ENCODE data around the gene MAP2K5.

Gene MAP2K5

GRCh38 chr15:67839499-67839928 is 297.0 kb downstream of the MAP2K5 start:
- peak; percentile 66 for DNase-seq (ENCODE audit: low spot score)

- peak; percentile 95 for DNase-seq (ENCODE audit: low spot score)
Observed at GRCh38 chr15:67839929-67840748, 297.6 kb downstream of the MAP2K5 start, which contains the start of gene RNU6-1. Gene RNU6-1 (minus strand): TSS chr15:67840045.

DNA sequence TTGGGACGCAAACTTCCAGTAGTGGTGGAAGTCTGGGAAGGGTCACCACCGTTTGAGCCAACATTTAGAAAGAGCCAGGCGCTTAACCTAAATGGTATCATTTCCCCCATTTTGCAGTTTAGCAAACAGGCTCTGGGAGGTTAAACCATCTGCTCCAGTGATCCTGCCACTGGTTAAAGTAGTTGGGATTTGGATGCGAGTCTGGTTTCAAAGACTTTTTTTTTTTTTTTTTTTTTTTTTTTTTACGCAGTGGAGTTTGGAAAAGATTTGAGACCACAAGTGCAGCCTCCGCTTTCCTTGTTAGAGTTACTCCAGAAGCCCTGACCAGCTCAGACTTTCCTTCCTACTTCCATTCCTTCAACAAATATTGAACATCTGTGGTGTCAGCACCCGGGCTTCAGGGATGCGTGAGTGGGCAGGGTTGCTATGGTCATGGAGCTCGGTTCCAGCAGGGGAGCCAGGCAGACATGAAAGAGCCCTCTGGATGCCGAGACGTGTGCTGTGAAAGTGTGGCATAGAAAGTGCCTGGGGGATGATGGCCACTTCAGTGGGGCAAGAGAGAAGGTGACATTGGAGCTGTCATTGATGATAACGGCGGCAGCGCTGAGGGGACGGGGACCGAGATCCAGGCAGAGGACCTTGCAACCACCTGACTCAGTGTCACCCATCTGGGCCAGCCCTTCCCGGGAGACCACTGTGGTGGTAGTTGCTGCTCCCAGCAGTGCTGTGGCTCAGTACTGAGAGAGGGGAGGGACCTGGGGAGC is 298.4 kb downstream of the MAP2K5 start:
- no peak for DNase-seq (ENCODE audit: low spot score)

DNA sequence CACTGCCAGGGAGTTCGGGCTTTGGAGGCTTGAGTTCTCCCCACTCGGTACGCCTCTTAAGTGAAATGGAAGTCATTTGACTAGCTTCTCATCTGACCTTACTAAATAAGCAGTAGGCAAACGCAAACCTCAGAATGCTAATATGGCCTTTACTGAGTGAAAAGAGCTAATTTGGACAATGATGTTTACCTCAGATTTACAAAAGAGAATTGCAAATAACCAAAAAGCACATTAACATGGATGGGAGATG is 298.9 kb downstream of the MAP2K5 start:
- no peak for DNase-seq (ENCODE audit: low spot score)

GRCh38 chr15:67843092-67843501 is 300.6 kb downstream of the MAP2K5 start:
- no peak for DNase-seq (ENCODE audit: low spot score)

GRCh38 chr15:67843571-67844387 is 301.3 kb downstream of the MAP2K5 start:
- no peak for DNase-seq (ENCODE audit: low spot score)

DNA sequence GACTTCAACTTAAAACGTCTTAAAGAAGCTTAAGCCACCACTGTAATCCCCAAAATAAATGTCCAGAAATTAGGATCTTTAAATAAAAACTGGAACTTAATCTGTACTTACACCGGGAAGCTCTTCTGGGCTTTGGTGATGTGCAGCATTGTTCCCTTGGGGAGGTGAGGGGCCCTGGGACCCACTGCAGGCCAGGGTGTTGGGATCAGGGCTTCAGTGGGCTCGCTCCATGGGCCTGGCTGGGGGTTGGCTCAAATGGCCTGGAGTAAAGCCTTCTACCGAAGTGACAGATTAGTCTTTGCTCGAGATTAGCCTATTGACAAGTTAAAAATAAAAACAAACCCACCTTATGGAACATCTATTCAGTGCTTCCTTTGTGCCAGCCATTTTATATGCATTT is 303.5 kb downstream of the MAP2K5 start:
- peak; percentile 55 for DNase-seq (ENCODE audit: low spot score)

DNA sequence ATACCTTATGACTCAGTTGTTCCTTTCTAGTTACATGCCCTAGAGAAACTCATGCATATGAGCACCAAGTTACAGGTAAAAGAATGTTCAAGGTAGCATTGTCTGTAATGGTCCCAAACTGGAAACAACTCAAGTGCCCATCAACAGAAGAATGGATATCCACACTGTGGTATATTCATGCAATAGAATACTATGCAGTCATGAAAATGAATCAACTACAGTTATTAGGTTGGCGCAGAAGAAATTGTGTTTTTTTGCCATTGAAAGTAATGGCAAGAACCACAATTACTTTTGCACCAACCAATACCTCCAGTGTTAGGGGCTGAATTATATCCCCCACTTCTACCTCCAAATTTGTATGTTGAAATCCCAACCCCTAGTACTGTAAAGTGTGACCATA is 307.0 kb downstream of the MAP2K5 start:
- DNase-seq (ENCODE audit: low spot score) = no peak

DNA sequence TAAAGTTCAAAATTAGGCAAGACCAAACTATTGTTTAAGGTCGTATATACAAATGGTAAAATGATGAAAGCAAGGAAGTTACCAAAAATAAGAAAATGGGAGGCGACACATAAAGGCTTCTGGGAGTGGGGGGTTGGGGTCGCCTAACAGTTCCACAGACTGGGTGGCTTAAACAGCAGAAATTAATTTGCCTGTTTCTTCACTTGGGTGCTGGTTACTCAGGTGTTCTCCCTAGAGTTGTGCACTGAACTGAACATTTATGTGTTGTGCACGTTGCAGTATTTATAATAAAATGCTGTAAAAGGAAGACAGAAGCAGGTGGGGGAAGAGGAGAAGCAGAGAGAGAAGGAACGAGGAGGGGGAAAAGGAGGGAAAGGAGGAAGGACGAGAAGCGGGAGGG is 307.8 kb downstream of the MAP2K5 start:
- no peak for DNase-seq (ENCODE audit: low spot score)

DNA sequence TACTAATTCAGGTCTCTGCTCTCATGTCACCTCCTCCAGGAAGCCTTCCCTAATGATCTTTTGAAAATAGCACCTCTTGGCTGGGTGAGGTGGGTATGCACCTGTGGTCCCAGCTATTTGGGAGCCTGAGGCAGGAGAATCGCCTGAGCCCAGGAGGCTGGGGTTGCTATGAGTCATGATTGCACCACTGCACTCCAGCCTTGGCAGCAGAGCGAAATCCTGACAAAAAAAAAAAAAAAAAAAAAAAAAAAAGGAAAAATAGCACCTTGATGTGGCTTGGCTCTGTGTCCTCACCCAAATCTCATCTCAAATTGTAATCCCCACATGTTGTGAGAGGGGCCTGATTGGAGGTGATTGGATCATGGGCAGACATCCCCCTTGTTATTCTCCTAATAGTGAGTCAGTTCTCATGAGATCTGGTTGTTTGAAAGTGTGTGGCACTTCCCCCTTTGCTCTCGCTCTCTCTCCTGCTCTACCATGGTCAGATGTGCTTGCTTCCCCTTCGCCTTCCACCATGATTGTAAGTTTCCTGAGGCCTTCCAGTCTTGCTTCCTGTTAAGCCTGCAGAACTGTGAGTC is 308.6 kb downstream of the MAP2K5 start:
- DNase-seq (ENCODE audit: low spot score) = no peak

- no peak for DNase-seq (ENCODE audit: low spot score)
Observed at GRCh38 chr15:67852418-67852817, 309.9 kb downstream of the MAP2K5 start.

- DNase-seq (ENCODE audit: low spot score) = no peak
Observed at GRCh38 chr15:67853454-67853853, 311.0 kb downstream of the MAP2K5 start.

GRCh38 chr15:67854358-67854757 is 311.9 kb downstream of the MAP2K5 start:
- DNase-seq (ENCODE audit: low spot score) = no peak

DNA sequence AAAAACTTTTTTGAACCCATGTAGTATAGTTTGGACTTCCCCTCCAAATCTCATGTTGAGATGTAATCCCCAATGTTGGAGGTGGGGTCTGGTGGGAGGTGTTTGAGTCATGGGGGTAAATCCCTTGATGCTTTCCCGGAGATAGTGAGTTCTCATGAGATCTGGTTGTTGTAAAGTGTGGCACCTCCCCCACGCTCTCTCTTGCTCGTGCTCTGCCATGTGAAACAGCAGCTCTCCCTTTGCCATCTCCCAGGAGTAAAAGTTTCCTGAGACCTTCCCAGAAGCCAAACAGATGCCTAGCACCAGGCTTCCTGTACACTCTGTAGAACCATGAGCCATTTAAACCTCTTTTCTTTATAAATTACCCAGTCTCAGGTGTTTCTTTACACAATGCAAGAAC is 313.3 kb downstream of the MAP2K5 start:
- no peak for DNase-seq (ENCODE audit: low spot score)
